A172 (cell line): ENCODE results near the gene SEC24D. TPM values are rescaled to one million over a fixed set of nuclear protein-coding genes. Genes with fewer than 3 reads are reported as not detected.

Experiments
- DNase-seq: peaks from one replicate; pipeline ENCODE4 v3.0.0-alpha.2; 2015; ENCODE audit warnings: low spot score
- total RNA-seq: library from RNA; depleted of rRNA; stranded (reverse); fragments of >200 nt; shearing (Covaris generic); gene quantifications from 2 replicates; pipeline ENCODE4 v1.2.3, GENCODE V29; 2014

The SEC24D gene
- total RNA-seq, 1 experiment from 2014 or later = 36.8 TPM

DNA sequence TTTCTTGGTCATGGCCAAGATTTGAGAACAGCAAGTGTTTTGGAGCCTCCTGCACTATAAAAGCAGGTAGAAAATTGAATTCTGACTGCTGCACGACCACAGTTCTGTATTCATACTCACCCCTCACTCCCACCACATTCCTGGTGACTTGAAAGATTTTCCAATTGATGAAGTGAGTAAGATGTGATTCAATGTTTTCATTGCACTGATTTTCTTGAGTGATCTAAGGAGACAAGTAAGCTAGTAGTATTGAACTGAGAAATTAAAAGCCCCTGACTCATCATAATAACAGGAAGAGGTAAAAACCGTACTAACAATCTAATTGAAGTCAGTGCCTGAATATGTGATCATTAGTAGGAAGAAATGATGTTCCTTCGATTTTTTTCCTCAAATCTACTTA, 6.1 kb upstream of the SEC24D start:
- no peak for DNase-seq

- no peak for DNase-seq
Observed at GRCh38 chr4:118839221-118839927, 3.4 kb upstream of the SEC24D start.

DNA sequence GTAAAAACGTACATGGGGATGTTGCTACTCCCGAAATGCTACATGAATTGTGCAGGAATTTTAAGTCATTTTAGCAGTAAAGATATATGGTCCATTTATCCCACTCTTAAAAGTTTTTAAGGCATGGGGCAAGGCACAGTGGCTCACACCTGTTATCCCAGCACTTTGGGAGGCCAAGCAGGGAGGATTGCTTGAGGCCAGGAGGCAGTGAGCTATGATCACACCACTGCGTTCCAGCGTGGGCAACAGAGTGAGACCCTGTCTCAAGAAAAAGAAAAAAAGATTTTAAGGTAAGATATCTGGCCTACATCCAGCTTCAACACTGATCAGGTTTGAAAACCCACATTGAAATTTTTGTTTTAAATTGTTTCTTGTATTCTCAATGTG, 1.2 kb upstream of the SEC24D start:
- DNase-seq = no peak

DNA sequence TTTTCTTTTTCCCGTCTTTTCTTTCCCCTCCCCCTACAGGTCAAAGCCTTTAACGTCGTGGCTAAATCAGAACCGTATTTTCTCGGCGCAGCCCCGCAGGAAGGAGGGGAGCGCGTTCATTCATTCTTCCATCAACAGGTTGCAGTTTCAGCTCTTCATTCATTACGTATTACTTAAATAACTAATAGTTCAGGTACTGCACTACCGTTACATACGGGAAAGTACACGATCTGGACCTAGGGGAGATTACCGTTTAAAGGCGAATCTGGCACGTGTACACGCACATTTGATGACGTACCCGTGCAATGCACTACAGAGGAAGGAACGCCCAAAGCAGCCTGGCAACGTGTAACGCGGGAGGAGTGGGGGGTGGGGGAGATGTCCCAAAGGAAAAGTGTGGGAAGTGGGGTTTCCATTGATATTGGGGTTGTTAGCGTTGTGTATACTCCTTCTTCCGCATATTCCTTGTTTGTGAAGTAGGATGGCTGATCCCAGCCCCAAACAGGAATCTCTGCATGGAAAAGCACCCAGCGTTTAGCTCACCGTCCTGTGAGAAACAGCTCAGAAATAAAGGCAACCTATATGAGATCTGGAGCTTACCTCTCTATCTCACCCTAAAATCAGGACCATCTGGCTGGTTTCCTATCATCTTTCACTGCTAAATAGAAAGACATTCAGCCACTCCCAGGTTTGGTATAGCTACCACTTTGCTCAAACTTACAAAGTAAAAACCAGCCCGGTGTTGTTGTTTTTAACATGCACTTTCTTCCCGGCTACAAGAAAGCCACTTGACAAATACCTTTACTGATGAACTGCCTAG, 585 bp upstream of the SEC24D start:
- DNase-seq = peak; percentile 48

GRCh38 chr4:118834960-118835569, 861 bp downstream of the SEC24D start:
- peak; percentile 77 for DNase-seq

- no peak for DNase-seq
Observed at GRCh38 chr4:118834070-118834469, 1.9 kb downstream of the SEC24D start.

DNA sequence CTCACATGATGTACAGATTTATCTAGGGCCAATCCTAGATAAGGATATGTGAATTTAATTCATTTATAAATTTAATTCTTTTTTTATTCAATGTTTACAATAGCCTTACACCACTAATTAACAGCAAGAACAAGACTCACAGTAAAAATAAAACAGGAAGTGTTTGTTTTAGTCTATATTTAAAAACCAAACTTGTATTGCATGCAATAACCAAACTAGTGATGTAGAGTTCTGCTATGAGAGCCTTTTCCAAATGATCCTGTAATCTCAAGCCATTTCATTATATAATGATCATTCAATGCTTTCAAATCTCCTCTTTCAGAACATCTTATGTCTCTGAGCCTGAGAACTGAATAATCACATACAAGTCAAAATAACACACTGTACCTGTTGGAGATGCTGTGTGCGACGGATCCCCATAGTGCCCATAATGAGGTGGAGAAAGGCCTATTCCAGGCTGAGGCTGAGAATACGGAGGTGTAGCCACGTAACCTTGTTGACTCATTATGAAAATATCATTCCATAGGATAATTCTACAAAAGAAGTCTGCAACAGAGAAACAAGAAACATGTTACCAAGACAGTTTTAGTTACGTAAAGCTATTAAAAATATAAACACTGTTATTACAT, 2.6 kb downstream of the SEC24D start:
- DNase-seq = no peak

GRCh38 chr4:118829107-118829506, 6.8 kb downstream of the SEC24D start:
- DNase-seq = no peak

DNA sequence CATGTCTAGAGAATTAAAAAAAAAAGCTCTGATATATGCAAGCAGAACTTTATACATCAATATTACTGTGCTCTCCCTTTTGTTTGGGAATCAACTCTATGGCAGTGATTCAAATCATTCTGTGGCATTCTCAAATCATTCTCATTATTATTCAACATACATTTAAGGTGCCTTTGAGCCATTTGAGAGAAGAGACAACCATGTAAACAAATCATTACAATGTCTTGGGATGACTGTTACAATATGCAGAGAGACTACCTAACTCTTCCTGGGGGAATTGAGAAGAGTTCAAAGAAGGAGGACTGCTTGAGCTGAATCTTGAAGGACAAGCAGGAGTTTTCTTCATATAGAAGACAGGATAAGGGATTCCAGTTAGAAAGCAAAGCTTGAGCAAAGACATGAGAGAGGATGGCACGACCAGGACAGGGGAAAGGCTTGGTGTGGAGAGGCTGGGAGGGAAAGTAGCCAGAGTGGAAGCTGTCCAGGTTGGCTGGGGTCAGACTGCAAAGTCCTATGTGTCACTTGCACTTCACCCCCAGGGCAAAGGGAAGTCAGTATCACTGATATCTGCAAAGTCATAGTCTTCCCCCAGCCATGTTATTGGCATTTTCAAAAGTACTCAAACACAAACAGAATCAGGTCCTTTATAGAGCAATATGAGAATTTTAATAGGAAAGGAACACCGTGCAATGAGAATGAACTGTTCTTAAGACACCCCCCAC, 9.0 kb downstream of the SEC24D start:
- DNase-seq = no peak

- DNase-seq = no peak
Observed at GRCh38 chr4:118825799-118826198, 10.1 kb downstream of the SEC24D start.

- no peak for DNase-seq
Observed at GRCh38 chr4:118824141-118824540, 11.8 kb downstream of the SEC24D start.

DNA sequence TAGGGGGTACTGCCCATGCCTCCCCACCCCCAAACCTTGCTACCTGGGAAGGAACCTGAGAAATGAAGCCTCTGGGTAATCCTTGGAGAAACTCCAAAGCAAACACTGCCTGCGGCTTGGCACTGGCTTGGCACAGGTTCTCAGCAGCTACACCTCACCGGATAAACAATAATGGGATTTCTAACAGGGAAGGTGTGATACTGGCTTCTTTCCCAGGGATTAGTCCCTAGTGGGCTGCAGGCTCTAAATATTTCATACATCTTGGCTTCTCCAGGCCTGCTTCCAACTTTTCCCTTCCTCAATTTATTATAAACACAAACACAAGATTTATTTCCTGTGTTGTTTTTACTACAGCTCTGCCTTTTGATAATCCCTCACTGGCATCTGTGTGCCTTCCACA, 12.5 kb downstream of the SEC24D start:
- DNase-seq = no peak

DNA sequence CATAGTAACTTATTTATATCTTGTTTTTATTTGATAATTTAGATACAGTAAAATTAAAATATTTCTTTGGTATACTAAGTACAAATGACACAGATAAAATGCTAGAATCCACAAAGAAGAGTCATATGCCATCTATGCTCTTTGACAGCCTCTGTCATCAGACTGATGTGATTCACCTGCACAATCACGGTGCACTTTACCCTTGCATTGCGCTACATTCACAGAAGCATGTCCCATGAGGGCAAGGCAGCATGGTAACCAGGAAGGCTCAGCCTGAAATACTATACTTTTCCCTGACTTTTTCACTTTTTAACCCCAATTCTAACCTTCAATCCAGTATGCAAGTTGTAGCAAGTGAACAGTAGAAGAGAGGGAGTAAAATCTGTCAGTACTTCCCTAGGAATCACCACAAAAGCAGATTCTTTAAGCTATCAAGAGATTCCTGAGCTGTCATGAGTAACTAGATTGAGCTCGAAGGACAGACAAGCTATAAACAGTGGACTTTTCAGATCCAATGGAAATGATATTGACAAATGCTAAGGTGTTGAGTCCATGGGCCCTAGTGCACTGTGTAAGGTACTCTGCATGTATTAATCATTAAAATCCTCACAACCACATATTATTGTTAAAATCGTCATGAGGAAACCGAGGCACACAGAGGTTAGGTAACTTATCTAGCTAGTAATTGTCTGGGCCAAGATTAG, 14.2 kb downstream of the SEC24D start:
- DNase-seq = no peak

DNA sequence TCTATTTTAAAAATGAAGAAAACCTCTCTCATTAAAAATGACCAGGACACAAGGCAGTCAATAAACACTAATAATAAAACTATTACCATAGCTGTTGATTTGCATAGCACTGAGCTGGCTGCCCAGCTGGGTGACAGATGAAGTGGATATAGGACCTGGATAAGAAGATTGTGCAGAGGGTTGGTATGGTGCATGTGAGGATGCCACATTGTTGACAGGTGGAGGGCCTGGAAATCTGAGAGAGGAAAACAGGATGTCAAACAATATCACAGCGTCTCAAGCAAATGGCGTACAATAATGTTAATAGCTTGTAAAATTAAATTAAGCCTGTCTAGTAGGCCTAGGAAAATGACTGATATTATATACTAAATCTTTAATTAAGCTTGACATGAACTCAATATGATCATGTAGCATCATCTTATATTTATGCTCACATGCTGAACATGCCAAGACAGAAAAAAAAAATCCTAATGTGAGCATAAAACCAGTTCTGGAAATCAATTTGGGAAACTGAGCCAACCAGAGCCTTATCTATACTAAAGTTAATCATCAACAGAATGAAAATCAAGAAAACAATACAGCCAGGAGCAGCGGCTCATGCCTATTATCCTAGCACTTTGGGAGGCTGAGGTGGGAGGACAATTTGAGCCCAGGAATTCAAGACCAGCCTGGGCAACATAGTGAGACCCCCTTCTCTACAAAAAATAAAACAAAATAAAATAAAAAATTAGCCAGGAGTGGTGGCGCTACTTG, 18.6 kb downstream of the SEC24D start:
- DNase-seq = no peak

DNA sequence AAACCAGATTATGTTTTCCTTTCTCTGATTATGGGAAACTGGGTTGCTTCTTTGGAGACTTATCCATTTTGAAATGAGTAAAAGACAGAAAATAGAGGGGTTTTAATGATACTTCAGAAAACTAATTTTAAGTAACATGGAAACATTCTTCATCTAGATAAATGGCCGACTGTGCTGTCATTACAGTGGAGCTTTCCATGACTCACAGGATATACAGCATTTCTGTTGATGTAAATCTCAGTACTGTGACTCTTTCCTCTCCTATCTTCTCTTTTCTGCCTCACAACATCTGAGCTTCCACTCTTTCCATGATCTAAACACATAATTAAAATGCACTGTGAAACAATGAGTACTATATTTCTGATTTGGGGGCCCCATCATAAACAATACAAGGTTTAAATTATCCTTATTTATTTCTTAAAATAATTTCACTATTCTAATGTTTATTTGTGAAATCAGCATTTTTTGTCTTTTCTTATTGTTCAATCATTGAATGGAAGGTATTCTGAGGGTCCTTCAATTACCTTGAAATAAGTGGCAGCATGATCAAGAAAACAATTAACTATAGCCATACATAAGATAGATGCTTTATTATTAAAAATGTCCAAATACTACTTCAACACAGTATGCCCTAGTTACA, 19.3 kb downstream of the SEC24D start:
- DNase-seq = peak; percentile 50

GRCh38 chr4:118814891-118815290, 21.0 kb downstream of the SEC24D start:
- DNase-seq = no peak

GRCh38 chr4:118814058-118814457, 21.9 kb downstream of the SEC24D start:
- DNase-seq = no peak

DNA sequence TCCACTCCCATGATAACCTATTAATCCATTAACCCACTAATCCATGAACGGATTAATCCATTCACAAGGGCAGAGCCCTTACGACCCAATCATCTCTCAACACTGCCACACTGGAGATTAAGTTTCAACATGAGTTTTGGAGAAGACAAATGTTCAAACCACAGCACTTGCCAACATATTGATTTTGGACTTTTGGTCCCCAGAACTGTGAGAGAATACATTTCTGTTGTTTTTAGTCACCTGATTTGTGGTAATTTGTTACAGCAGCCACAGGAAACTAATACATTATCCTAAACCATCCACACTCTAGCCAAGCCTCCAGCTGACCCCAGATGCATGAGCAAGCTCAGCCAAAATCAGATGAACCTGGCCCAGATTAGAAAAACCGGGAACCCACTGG, 22.4 kb downstream of the SEC24D start:
- DNase-seq = no peak

- DNase-seq = no peak
Observed at GRCh38 chr4:118811832-118812231, 24.1 kb downstream of the SEC24D start.
